Stimulated activated naive CD8-positive, alpha-beta T cell treated with anti-CD3 and anti-CD28 coated beads, Interleukin-15, amount 100 ng/mL, for 72 hours (primary cell): ENCODE results near the gene FAM131C.
"Not testable (repeated sequence)": the region's sequence is repeated elsewhere in the genome, so short reads cannot be mapped to it uniquely, and the experiment has no call there.

Experiments
- ATAC-seq: fragments of 150-1000 bp; cut with Tn5 transposase; 2 replicates; pipeline ENCODE4 v1.10.0; 2021; ENCODE audit warnings: mild to moderate bottlenecking, moderate library complexity
- DNase-seq, 2 donors: peaks; one replicate each; pipeline ENCODE4 v3.0.0; 2021 to 2022
- H3K27ac Mint-ChIP-seq, 2 donors: one replicate each; pipeline ENCODE4 v1.8.0; 2022; ENCODE audit warnings: mild to moderate bottlenecking in 2 of 2, mixed read lengths in 2 of 2, moderate library complexity in 2 of 2
- H3K27me3 Mint-ChIP-seq: one replicate; pipeline ENCODE4 v1.8.0; 2022; ENCODE audit warnings: mixed read lengths
- H3K4me1 Mint-ChIP-seq: one replicate; pipeline ENCODE4 v1.8.0; 2022; ENCODE audit warnings: mild to moderate bottlenecking, mixed read lengths
- H3K4me3 Mint-ChIP-seq, 2 donors: one replicate each; pipeline ENCODE4 v1.8.0; 2022; ENCODE audit warnings: mild to moderate bottlenecking in 2 of 2, mixed read lengths in 2 of 2, moderate library complexity in 1 of 2
- H3K9me3 Mint-ChIP-seq, 2 donors: one replicate each; pipeline ENCODE4 v1.8.0; 2022; ENCODE audit warnings: mixed read lengths in 2 of 2

The FAM131C gene

DNA sequence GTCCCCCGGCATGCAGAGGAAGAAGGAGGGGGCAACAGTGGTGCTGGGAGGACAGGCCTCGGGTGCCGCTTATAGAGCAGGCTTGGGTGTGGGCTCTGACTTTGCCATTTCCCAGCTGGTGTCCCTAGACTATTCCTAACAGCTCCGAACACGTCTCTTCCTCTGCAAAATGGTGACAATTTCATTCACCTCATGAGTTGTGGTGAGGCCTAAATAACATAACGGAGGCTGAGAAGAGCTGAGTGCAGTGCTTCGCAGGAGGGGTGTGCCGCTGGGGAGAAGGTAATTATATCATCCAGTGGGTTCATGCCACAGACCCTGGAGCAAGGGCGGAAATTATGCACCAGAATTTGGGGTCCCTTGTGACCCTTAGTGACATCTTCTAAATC, 10.8 kb downstream of the FAM131C start:
- not testable (repeated sequence) for DNase-seq, H3K27ac Mint-ChIP-seq, H3K9me3 Mint-ChIP-seq, H3K4me3 Mint-ChIP-seq
- peak; percentile 29 for ATAC-seq
- Mint-ChIP-seq H3K4me1 (peaks cover 18% of the 10 kb centered on the region), H3K27me3 (peaks cover 27% of the 10 kb centered on the region)

DNA sequence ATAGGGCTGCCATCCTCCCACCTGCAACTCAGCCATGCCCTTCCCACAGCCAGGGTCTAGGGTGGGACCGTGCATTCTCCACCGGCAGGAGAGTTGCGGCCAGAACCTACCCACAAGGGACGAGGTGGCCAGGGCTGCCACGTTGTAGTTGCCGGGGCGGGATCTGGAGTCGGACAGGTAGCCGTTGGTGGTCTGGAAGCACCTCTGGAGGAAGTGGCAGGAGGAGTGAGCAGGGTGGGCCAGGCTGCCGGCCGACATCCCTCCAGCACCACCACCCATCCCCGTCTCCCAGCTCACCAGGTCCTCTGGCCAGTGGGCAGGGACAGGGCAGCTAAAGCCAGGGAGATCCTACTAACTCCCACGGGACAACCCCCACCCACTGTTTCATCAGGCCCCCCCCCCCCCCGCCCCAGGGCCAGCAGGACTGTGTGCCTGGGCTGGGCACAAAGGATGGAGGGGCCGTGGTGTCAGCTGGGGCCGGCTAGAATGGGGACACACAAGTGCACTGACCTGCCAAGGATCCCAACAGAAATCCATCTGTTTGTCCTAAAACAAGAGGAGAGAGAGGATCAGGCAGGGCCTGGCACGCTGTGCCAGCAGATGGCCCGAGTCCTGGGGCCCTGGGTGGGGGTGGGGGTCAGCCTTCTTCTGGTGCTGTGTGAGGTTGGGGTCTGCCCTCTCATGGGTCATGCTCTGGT, 11.3 kb downstream of the FAM131C start:
- not testable (repeated sequence) for ATAC-seq
- H3K27me3 Mint-ChIP-seq: peaks cover 29% of the 10 kb centered on the region

GRCh38 chr1:16061266-16061665, 12.2 kb downstream of the FAM131C start:
- Mint-ChIP-seq H3K9me3 (no peaks in the 10 kb centered on the region), H3K27ac (no peak overlapping the region), H3K4me3 (no peak overlapping the region), H3K4me1 (peaks cover 20% of the 10 kb centered on the region), H3K27me3 (peaks cover 29% of the 10 kb centered on the region)
- ATAC-seq (no peak), DNase-seq (no peak)

More for the DNA sequence above, 11.3 kb downstream of the FAM131C start:
- peaks cover 18% of the 10 kb centered on the region for H3K4me1 Mint-ChIP-seq
- H3K4me3 Mint-ChIP-seq, DNase-seq, H3K27ac Mint-ChIP-seq, H3K9me3 Mint-ChIP-seq: not testable (repeated sequence)

- peak; percentile 16 for ATAC-seq
- H3K4me3 Mint-ChIP-seq, H3K4me1 Mint-ChIP-seq, H3K27ac Mint-ChIP-seq, H3K9me3 Mint-ChIP-seq, DNase-seq, H3K27me3 Mint-ChIP-seq: not testable (repeated sequence)
These were observed 14.9 kb downstream of the FAM131C start for GRCh38 chr1:16058394-16059120.

DNA sequence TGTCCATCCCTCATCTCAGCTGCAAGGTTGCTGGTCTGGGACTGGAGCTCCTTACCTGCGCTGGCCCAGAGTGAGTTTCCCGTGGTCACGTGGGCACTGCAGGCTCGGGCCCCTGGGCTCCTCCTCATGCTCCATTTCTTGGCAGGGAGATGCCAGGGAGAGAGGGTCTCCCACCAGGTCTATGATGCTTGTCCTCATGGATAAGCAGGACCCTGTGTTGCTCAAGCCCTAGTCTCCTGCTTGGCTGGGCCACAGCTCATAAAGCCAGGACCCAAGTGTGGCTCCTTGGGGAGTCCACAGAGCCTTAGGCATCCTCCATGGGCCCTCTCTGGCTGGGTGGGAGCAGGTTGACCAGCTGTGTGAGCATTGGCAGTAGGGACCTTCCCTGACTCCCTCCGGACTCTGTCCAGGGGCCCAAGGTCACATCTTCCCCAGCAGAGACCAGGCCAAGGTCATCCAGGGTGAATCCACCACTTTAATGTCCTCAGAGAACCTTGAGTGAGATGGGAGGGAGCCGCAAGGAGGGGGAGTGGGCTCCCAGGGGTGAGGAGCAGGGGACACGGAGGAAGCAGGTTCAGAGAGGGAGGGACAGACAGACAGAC, 16.0 kb downstream of the FAM131C start:
- not testable (repeated sequence) for H3K4me3 Mint-ChIP-seq, H3K4me1 Mint-ChIP-seq, DNase-seq, H3K9me3 Mint-ChIP-seq, ATAC-seq, H3K27me3 Mint-ChIP-seq
- H3K27ac Mint-ChIP-seq: peak overlapping the region in 1 of 2 donors; percentile 57

DNA sequence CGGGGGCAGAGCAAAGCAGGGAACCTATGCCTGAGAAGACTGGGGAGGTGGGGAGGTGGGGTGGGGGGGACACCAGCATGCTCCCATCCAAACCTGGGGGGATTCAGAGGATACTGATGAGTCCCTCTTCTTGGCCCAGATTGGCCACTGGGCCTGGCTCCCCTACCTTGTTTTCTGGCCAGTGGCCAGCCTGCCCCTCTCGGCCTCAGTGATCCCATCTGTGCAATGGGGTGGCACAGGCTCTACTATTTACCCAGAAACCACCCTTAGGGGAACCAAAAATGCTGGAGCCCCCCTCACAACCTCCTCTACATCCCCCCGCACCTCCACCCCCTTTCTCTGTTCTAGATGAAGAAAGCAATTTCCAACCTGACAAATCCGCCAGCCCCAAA, 16.9 kb downstream of the FAM131C start:
- H3K27ac Mint-ChIP-seq, H3K9me3 Mint-ChIP-seq, H3K4me1 Mint-ChIP-seq, H3K4me3 Mint-ChIP-seq, ATAC-seq, DNase-seq: not testable (repeated sequence)
- peaks cover 16% of the 10 kb centered on the region for H3K27me3 Mint-ChIP-seq

- peak; percentile 92 for ATAC-seq
- no peaks in the 10 kb centered on the region for H3K9me3 Mint-ChIP-seq
These were observed 17.6 kb downstream of the FAM131C start for GRCh38 chr1:16055613-16056520.

GRCh38 chr1:16054598-16055540, 18.6 kb downstream of the FAM131C start:
- peaks cover 8% of the 10 kb centered on the region for H3K4me1 Mint-ChIP-seq
- H3K27ac Mint-ChIP-seq: no peak overlapping the region
- peaks cover 28% of the 10 kb centered on the region for H3K27me3 Mint-ChIP-seq
- no peaks in the 10 kb centered on the region for H3K9me3 Mint-ChIP-seq
- ATAC-seq (no peak), DNase-seq (no peak)
- no peak overlapping the region for H3K4me3 Mint-ChIP-seq

More at GRCh38 chr1:16055613-16056520, 17.6 kb downstream of the FAM131C start:
- Mint-ChIP-seq H3K27me3 (peaks cover 20% of the 10 kb centered on the region), H3K4me1 (peaks cover 8% of the 10 kb centered on the region), H3K4me3 (no peak overlapping the region), H3K27ac (no peak overlapping the region)
- peak; percentile 85 to 87 for DNase-seq

- no peaks in the 10 kb centered on the region for H3K9me3 Mint-ChIP-seq
- no peak for DNase-seq
- no peak overlapping the region for H3K27ac Mint-ChIP-seq
- H3K4me1 Mint-ChIP-seq: peaks cover 16% of the 10 kb centered on the region
- no peak overlapping the region for H3K4me3 Mint-ChIP-seq
- peaks cover 36% of the 10 kb centered on the region for H3K27me3 Mint-ChIP-seq
- no peak for ATAC-seq
These were observed 19.5 kb downstream of the FAM131C start for GRCh38 chr1:16053781-16054502.

DNA sequence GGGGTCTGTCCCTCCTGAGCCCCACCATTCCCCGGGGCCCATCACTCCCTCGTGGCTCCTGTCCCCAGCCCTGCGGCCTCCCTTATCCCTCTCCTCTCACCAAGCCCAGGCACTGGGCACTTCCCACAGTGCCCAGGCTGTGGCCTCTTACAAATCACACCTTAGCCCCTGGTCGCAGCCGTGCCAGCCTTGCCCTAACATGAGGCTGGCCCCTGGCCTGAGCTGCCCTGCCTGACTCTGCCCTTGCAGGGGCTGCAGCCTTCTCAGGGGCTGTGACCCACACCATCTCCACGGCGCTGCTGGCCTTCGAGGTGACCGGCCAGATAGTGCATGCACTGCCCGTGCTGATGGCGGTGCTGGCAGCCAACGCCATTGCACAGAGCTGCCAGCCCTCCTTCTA, 21.5 kb downstream of the FAM131C start:
- Mint-ChIP-seq H3K4me1 (peaks cover 21% of the 10 kb centered on the region), H3K27me3 (peaks cover 38% of the 10 kb centered on the region)
- H3K9me3 Mint-ChIP-seq, H3K4me3 Mint-ChIP-seq, H3K27ac Mint-ChIP-seq, ATAC-seq, DNase-seq: not testable (repeated sequence)

DNA sequence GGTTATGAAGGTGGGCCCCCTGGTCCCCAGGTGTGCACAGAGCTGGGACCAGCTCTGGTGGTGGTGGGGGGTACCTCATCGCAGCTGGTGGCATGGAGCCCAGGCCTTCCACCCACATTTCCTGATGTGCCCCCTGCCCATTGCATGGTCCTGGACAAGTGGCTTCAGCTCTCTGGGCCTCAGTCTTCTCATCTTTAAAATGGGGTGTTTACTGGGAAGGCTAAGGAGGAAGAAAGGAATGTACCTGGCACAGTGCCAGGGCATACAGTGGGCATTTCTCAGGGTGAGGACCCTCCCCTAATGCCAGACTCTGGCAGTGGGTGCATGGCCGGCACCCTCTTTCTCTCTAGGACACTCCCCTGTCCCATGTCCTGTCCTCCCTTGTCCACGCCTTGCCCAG, 22.4 kb downstream of the FAM131C start:
- peaks cover 39% of the 10 kb centered on the region for H3K27me3 Mint-ChIP-seq
- H3K9me3 Mint-ChIP-seq: no peaks in the 10 kb centered on the region
- DNase-seq (no peak), ATAC-seq (no peak)
- peaks cover 17% of the 10 kb centered on the region for H3K4me1 Mint-ChIP-seq
- H3K27ac Mint-ChIP-seq: no peak overlapping the region
- no peak overlapping the region for H3K4me3 Mint-ChIP-seq

- no peak for DNase-seq
- peak overlapping the region in 1 of 2 donors; percentile 25 for H3K27ac Mint-ChIP-seq
- H3K9me3 Mint-ChIP-seq: no peaks in the 10 kb centered on the region
- peaks cover 39% of the 10 kb centered on the region for H3K27me3 Mint-ChIP-seq
- H3K4me1 Mint-ChIP-seq: peaks cover 13% of the 10 kb centered on the region
- no peak overlapping the region for H3K4me3 Mint-ChIP-seq
- no peak for ATAC-seq
These were observed 23.1 kb downstream of the FAM131C start for GRCh38 chr1:16050328-16050727.

DNA sequence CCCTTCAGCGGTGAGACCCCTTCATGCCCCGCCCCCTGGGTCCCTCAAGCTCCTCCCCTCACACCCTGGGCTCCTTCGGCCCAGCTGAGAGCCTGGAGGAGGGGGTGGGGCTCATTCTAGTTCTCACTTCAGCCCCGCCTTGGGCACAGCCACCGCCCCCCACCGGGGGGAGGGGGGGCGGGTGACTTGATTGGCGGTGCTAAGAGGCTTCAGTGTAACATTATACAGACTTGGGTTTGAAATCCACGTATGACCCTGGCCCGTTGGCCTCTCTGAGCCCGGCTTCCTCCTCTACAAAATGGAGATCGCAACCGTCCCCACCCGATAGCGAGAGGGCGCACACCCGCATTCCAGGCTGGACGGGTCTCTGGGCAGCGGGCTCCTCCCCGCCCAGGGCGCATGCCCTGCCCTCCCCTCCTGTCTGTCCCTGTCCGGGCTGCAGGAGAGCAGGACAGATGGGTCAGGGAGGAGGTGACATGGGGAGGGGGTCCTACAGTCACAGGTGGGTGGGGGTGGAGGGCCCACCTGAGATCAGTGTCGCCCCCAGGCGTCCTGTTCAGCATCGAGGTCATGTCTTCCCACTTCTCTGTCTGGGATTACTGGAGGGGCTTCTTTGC, 24.8 kb downstream of the FAM131C start:
- Mint-ChIP-seq H3K4me3 (peak overlapping the region; percentile 25 to 64), H3K27me3 (peaks cover 39% of the 10 kb centered on the region), H3K4me1 (peaks cover 13% of the 10 kb centered on the region), H3K27ac (no peak overlapping the region), H3K9me3 (no peaks in the 10 kb centered on the region)
- DNase-seq: peak; percentile 36 to 40
- ATAC-seq: peak; percentile 43
